Cortex of kidney (tissue), 1 donor: ENCODE data around the gene BBIP1.

ENCODE experiments used
- DNase-seq: peaks from one replicate; lab custom pipeline; 2025; lab: John Stamatoyannopoulos, UW

The BBIP1 gene, protein sequence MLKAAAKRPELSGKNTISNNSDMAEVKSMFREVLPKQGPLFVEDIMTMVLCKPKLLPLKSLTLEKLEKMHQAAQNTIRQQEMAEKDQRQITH

DNA sequence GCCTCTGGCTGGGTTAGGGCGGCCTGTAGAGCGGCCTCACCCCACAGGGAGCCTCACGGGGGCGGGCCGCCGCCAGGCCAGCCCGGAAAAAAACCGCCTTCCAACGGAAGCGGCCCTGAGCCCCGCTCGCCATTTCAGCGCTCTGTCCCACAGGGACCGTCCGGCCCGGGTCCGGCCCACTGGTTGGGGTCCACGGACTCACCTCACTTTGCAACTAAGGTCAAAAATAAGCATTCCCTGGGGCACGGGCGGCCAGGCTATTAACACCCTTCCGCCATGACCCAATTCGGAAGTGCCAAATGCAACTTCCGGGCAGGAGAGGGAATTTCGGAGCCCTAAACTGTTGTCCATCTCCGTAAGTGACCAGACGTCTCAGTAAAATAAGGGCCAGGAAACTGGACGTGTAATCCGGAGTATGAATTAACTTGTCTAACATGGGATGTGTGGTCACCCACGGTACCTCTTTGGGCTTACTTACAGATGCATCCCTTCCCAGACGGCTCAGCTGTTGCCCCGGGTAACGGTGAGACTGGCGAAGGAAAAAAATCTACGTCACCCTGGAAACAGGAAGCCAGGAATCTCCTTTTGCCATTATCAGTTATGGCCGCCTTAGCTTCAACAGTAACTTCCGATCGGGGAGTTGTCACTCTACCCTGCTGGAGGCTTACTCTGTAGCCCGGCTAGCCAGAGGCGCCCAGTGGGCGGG lies at the start of gene BBIP1:
Gene BBIP1, minus strand, starts transcription at position 538 of the 706 bp plus-strand sequence. CDS start 1,023 bp downstream, outside the sequence.
- DNase-seq = peak; percentile 73

DNA sequence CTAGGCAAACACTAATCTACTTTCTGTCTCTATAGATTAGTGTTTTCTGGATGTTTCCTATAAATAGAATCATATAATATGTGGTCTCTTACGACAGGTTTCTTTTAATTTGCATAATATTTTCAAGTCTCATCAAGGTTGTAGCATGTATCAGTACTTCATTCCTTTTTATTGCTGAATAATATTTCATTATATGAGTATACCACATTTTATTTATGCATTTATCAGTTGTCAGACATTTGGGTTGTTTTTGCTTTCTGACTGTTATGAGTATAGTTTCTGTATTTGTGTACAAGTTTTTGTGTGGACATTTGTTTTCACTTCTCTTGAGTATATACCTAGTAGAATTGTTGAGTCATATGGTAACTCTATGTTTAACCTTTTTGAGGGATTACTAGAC lies 48.7 kb upstream of the BBIP1 start:
- DNase-seq = no peak

DNA sequence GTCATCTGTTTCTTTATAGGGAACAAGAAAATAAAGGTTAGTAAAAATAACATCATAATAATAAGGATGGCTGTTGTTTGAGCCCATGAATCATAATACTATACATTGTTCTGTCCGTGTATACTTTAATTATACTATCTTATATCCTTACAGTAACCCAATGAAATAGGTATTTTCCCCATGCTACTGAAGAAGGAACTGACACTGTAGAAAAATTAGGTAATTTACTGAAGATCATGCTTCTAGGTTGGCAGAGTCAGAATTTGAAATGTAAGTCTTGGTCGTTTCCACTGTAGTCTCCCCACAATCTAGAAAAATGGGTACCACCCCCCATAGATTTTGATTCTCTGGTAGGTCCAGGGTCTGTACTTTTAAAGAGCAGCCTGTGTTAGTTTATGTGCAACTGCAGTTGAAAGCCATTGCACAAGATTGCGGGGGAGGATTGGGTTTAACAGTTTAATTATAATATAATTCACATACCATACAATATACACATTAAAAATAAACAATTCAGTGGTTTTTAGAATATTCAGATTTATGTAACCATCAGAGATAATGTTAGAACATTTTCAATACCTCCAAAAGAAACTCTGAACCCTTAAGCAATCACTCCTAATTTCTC lies 48.1 kb upstream of the BBIP1 start:
- no peak for DNase-seq

DNA sequence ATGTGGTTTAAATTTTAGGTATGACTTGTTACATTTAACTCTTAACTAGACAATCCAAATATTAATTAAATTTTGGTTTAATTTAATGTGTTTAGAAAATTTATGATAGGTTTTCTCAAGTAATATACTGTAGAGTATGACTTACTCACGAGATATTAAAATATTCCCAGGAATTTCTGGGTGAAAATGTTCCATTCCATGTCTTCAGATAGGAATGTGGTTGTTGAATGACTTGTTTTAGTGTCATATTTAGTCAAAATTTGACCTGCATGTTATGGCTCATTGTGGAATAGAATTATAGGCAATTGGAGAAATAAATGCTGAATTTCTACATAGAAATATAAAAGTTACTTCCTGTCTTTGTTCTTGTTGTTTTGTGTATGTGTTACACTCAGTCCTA lies 47.2 kb upstream of the BBIP1 start:
- DNase-seq = no peak

DNA sequence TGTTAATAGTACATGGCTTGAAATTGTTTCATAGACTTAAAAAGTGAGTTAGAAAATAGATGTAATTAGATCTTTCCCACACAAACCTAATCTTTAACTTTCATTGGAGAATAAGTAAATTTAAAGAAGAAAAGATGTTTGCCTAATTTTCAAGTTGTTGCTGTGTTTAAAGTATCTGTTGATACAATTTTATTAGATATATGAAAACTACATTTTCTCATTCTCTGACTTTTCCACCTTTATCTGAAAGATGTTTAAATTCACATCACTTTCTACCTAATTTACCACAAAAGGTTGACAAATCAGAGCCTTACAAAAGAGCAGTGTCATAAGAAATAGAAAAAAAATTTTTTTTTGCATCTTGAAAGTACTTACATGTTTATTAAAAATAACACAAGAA lies 46.2 kb upstream of the BBIP1 start:
- DNase-seq = no peak

DNA sequence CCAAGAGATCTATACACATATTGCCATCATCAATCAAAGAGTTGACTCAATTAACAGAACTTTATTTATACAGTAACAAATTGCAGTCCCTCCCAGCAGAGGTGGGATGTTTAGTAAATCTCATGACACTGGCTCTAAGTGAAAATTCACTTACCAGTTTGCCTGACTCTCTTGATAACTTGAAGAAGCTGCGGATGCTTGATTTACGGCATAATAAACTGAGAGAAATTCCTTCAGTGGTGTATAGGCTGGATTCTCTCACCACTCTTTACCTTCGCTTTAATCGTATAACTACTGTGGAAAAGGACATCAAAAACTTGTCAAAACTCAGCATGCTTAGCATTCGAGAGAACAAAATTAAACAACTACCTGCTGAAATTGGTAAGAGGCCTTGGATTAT lies 45.7 kb upstream of the BBIP1 start:
- no peak for DNase-seq

DNA sequence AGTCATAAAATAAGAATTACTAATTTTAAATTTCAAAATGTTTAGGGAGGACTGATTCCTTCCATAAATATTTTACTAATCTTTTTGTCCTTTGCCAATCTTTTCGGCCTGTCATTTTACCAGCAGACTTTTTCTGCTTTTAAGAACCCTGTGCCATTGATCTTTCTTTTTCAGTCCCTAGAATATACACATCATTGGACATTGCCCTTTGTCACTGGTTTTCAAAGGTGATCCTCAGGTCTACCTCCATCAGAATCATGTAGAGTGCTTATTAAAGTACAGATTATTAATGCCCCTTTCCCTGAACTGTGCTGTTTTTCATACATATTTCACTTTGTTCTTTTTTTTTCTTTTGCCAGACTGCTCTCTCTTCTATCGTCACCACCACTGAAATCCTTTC lies 44.2 kb upstream of the BBIP1 start:
- no peak for DNase-seq

DNA sequence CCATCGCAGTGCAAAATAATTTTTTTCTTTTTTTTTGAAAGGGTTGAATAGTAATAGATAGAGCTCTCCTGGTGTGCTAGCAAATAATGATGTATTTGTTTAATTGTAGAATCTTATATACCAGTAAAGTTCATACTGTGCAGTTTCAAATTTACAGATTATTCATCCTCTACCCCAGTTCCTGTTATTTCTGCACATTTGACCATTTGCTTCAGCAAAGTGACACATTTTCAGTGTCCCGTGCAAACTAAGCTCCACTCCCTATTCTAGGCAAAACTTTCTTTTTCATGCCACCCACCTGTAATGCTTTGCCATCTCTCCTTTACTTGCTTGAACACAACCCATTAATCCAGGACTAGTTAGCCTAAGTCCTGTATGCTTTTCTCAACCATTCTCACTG lies 43.5 kb upstream of the BBIP1 start:
- DNase-seq = no peak

DNA sequence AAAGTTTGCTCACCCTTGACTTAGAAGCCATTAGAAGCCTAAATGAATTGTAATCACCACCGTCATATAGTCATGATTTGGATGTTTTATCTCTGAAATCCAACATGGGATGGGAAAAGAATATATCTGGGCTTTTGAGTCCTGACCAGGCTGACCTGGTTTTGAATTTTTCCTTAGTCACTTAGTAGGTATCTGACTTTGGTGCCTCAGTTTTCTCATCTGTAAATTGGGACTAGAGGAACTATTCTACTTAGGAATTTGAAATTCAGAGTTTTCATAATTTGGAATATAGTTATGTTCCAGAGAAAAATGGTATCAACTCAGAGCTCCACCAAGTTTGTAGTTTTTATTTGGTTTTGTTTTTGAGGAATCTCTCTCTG lies 41.3 kb upstream of the BBIP1 start:
- no peak for DNase-seq

DNA sequence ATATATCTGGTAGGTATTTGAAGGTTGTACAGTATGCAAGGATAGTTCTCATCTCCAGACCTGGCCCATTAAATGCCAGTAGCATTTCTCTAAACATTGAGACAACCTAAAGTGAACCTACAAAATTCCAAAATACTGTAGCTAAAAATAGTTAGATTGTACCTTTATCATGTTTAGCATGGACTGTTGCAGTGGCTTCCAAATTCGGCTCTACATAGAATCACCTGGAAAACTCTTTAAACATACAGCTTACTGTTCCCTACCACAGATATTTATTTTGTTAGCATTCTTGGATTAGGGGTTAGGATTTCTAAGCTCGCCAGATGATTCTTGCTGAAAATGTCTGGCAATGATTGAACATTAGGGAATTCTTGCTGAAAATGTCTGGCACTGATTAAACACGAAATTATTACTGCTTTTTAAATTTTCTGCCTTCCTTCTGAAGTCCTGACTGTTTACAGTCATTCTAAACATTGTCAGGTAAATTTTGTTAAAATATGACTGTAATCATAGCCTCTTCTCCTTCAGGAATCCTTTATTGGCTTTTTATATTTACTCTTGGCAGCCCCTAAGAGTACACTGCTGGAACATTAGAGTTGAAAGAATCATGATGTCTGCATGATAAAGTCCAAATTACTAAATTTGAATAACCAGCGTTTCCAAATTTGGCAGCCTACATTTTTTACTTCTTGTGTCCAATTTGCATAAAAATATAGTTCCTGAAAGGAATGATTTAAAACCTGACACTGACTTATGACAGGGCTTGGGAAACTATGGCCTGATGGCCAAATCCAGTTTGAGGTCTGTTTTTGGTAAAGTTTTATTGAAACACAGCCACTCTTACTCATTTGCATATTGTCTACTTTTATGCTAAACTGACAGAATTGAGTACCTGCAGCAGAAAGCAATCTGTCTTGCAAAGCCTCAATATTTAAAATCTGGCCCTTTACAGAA lies 40.7 kb upstream of the BBIP1 start:
- DNase-seq = no peak

DNA sequence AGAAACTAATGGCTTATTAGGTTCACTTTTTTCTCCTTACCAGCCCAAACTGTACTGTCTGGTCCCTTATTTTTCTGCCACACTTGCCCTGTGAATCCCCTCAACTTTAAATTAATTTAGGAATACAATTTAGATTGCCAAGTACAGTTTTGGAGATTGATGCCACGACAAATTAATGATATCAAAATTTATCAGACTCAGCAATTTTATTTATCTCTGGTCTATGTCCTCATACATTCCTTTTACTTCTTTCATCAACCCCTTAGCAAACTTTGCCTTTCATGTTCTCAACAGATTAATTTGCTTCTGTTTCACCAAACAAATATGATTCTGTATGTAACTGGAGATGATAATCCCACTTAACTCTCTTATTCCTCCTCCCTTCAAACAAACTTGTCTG lies 38.6 kb upstream of the BBIP1 start:
- DNase-seq = no peak

DNA sequence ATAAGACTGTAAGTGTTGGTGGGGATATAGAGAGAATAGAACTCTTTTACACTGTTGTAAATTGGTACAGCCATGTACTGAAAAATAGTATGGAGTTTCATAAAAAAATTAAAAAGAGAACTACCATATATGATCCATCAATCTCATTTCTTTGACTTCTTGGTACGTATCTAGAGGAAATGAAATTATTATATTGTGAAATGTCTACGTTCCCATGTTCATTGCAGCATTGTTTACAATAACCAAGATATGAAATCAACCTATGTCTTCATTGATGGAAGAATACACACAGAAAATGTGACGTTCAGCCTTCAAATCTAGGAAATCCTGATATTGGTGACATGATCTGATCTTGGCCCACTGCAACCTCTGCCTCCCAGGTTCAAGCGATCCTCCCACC lies 32.4 kb upstream of the BBIP1 start:
- DNase-seq = no peak

DNA sequence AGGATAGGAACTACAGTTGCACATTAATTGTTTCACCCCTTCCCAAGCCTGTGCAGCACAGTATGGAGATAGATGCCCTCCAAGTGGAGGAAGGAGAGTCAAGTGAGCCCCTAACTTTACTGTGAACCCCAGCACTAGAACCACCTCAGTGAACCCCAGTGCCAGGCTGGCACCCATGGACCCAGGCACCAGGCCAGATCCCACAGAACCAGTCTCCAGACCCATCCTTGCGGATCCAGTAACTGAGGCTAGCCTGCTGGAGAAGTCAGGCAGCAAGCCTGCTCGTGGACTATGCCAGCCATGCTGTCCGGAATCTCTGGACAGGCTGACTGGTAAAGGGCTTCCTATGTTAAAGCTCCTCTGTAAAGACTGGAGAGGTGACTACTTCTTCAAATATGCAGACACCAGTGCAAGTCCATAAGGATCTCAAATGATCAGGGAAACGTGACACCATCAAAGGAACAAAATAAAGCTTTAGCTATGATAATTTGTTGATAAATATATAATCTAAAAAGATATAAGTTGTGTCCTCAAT lies 28.1 kb upstream of the BBIP1 start:
- no peak for DNase-seq

DNA sequence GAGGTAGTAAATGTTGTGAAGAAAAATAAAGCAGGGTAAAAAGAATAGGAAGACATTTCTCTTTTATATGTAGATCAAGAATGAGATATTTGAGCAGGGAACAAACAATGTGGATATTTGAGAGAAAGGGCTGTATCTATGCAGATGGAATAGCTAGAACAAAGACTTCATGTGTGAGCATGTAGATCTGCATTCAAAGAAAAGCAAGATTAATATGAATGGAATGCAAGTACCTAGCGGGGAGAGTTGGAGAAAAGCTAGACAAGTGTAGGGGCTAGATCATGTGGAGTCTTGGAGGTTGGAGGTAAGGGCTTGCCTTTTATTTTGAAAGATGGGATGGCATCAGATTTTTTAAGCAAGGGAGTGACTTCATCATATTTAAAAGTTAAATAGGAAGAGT lies 27.5 kb upstream of the BBIP1 start:
- no peak for DNase-seq

DNA sequence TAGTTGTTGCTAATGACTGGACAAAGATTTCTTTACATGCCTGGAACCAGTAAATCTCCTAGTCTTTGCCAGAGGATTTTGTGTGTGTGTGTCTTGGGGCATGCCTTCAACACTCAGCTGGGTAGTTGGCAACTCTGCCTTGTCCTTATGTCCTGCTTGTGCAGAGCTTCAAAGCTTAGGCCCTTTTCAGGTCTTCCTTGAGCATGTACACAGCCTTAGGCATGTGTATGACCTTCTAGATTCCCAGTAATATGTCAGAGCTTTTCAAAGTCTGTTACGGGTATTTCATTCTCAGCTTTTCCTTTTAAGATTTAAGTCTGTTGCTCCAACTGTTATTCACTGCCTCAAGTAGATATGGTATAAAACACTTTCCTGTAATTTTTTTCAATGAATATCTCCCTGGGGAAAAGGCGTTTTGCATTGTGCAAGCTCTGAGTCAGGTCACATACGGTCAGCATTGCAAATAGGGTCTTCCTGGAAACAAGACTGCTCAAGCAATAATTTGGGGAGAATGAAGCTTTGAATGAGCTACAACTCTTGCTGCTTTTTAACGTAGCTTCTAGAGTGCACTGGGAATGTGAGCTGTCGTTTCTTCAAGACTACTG lies 25.9 kb upstream of the BBIP1 start:
- DNase-seq = no peak

DNA sequence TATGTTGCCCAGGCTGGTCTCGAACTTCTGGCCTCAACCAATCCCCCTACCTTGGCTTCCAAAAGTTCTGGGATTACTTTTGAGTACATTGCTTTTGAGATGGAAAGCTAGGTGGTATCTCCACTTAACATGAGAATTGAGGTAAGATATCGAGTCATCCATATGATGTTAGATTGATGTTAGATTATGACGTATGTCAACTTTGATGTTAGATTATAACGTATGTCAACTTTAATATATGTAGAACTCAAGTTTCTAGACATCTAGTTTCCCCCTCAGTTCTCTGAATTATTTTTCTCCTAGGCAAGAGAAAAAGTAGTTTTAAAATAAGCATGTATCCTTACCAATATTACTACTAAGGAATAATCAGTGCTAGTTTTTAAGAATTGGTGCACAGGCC lies 20.4 kb upstream of the BBIP1 start:
- no peak for DNase-seq

DNA sequence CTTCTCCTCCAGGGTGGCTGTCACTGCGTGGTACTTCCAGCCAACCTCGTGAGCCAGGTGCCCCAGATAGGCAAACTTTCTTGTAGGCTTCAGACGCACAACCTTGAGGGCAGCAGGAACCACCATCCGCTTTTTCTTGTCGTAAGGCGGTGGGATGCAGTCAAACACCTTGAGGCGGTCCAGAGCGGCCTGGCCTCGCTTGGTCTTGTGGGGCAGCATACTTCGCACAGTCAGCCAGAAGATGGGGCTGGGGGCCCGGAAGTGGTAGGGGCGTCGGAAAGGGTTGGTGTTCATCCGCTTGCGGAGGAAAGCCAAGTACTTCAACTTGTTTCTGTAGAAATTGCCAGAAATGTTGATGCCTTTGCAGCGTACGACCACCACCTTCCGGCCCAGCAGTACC lies 17.8 kb upstream of the BBIP1 start:
- no peak for DNase-seq

DNA sequence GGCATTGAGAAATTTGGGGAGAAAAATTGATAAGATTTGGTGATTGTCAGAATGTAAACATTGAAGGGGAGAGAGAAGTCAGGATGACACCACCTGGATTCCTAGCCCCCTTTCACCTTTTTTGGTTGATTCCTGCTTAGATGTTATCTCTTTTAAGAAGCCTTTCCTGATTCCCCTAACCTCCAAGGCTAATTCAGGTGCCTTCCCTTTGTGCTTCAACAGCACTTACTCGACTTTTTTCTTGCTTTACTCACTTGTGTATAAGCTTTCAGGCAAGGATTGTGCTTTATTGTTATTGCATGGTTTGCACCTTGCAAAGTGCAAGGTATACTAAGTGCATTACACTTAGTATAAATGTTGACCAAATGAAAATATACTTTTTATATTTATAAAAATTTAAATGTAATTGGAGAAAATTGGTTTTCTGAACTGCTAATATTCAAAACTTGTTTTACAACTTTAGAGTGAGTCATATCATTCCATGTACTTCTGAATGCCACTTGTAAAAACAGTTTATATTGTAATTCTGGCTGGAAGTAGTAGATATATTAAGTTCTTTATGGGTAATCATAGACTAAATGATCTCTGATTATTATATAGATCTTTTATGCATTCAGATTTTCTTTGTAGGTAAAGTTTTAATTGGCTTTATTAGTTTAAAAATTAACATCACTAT lies 13.7 kb upstream of the BBIP1 start:
- no peak for DNase-seq

DNA sequence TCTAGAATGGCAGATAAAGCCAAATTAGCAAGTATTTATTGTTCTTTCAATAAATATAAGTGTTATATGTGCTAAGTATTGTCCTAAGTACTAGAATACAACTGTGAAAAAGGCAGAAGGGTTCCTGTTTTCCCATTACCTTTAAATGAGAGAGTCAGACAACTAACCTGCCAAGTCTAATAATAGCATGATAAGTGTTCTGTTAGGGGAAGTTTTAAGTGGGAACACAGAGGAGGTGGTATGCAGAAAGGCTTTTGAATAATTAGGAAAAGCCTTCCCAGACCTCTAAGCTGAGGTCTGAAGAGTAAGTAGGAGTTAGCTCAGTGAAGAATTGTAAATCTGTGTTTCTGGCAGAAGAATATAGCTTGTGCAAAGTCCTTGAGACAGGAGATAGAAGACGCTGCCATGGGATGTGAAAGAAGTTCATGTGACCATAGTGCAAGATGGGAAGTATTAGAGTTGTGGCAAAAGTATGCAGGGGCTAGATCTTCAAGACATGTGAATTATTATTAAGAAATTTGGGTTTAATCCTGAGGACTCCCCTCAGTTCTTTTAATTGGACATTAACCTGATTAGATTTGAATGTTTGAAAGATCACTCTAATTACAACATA lies 12.9 kb upstream of the BBIP1 start:
- no peak for DNase-seq

DNA sequence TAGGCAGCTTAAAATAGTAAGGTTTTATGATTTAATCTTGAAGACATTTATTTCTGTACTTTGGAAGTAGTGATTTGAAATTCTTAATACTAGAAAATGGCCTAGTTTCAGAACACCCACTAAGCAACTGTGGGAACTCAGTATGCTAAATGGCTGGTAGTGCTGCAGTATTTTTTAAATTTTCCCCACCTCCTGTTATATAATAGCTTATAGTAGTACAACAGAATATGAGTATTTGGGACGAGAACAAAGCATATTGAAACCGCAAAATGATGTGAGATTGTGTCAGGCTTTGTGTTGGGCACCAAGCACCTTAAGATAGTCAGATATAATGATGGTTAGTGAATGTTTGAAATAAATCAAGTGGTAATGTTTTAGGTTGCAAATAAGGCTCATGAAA lies 8.5 kb upstream of the BBIP1 start:
- DNase-seq = no peak
